ENCODE data around the gene TMEM198.

The TMEM198 gene

GRCh38 chr2:219562049-219563020 is 18.5 kb downstream of the TMEM198 start:
- DNase-seq (ENCODE audit: low read depth), result no peak

GRCh38 chr2:219563271-219563928 is 19.6 kb downstream of the TMEM198 start:
- no peak for DNase-seq (ENCODE audit: low read depth)

- no peak for DNase-seq (ENCODE audit: low read depth)
Measured at GRCh38 chr2:219565130-219566080, 21.6 kb downstream of the TMEM198 start.

GRCh38 chr2:219566640-219567039 is 22.8 kb downstream of the TMEM198 start:
- DNase-seq (ENCODE audit: low read depth), result no peak

- DNase-seq (ENCODE audit: low read depth), result no peak
Measured at GRCh38 chr2:219567131-219567530, 23.3 kb downstream of the TMEM198 start.

- DNase-seq (ENCODE audit: low read depth), result no peak
Measured at GRCh38 chr2:219567791-219568361, 24.0 kb downstream of the TMEM198 start.

GRCh38 chr2:219569041-219569440 is 25.2 kb downstream of the TMEM198 start:
- no peak for DNase-seq (ENCODE audit: low read depth)

GRCh38 chr2:219569635-219570034 is 25.8 kb downstream of the TMEM198 start:
- DNase-seq (ENCODE audit: low read depth), result no peak

GRCh38 chr2:219570194-219570923 is 26.5 kb downstream of the TMEM198 start:
- DNase-seq (ENCODE audit: low read depth), result no peak

- no peak for DNase-seq (ENCODE audit: low read depth)
Measured at GRCh38 chr2:219570924-219571310, 27.1 kb downstream of the TMEM198 start.

- DNase-seq (ENCODE audit: low read depth), result no peak
Measured at GRCh38 chr2:219571311-219572236, 27.7 kb downstream of the TMEM198 start, which contains the start of gene OBSL1. Gene OBSL1, minus strand, starts transcription at chr2:219571539. Its CDS starts 307 bp downstream, at chr2:219571232.

GRCh38 chr2:219572237-219573001 is 28.6 kb downstream of the TMEM198 start, which contains the start of gene INHA:
Gene INHA, plus strand, starts transcription at chr2:219572310. Its CDS starts 65 bp downstream, at chr2:219572375.
- no peak for DNase-seq (ENCODE audit: low read depth)

GRCh38 chr2:219573166-219573565 is 29.3 kb downstream of the TMEM198 start:
- DNase-seq (ENCODE audit: low read depth), result no peak

- no peak for DNase-seq (ENCODE audit: low read depth)
Measured at GRCh38 chr2:219574484-219575311, 30.9 kb downstream of the TMEM198 start.

GRCh38 chr2:219575566-219576504 is 32.0 kb downstream of the TMEM198 start:
- DNase-seq (ENCODE audit: low read depth), result no peak

- DNase-seq (ENCODE audit: low read depth), result no peak
Measured at GRCh38 chr2:219576505-219577388, 32.9 kb downstream of the TMEM198 start.
